B cell (primary cell): Measurements from ENCODE around the gene BBS7. TPM values are rescaled to one million over a fixed set of nuclear protein-coding genes. Genes with fewer than 3 reads are reported as not detected.

Experiments used
- ATAC-seq: fragments of 200-7000 bp; cut with Tn5 transposase; one replicate; pipeline ENCODE4 v1.10.0; 2021; ENCODE audit warnings: low read depth, mild to moderate bottlenecking, moderate number of reproducible peaks, moderate library complexity
- CTCF ChIA-PET: fragments of 350-600 bp; sonication (Branson Sonifier 250); formaldehyde crosslinking; loops from one replicate; lab custom pipeline; 2021; ENCODE audit warnings: antibody characterized with exemption, inconsistent platforms; lab: Charles Lee
- POLR2A ChIA-PET: fragments of 350-600 bp; sonication (Branson Sonifier 250); formaldehyde crosslinking; loops from one replicate; lab custom pipeline; 2021; ENCODE audit warnings: antibody characterized with exemption; lab: Charles Lee
- DNase-seq: peaks from one replicate; pipeline ENCODE4 v3.0.0; 2013
- H2AFZ ChIP-seq: 2 replicates; pipeline ENCODE4 v1.6.1; 2012; ENCODE audit warnings: mild to moderate bottlenecking, low read depth, low read length; ENCODE audit not compliant: insufficient read depth, poor library complexity, severe bottlenecking
- H3K27ac ChIP-seq, 2 donors: 1 replicate in 1 of 2; 2 replicates in 1 of 2; pipeline ENCODE4 v1.5.1; 2012 to 2013; ENCODE audit warnings: low read length in 2 of 2, mild to moderate bottlenecking in 2 of 2, moderate library complexity in 1 of 2
- H3K27me3 ChIP-seq, 4 experiments: fragments of 200-600 bp in 1 of 4; sonication (generic) in 1 of 4; replicated peaks in 1 of 4; 1 replicate in 2 of 4; 2 replicates in 2 of 4; pipeline versions ENCODE4 v1.6.1 to v1.7.0; 2013 to 2016; ENCODE audit warnings: low read length in 3 of 4, mild to moderate bottlenecking in 2 of 4, mixed read lengths in 1 of 4, moderate library complexity in 1 of 4; ENCODE audit not compliant: insufficient read depth in 4 of 4, control insufficient read depth in 3 of 4; ENCODE audit errors: control extremely low read depth in 1 of 4
- H3K36me3 ChIP-seq, 2 experiments: replicated peaks in 1 of 2; 1 replicate in 1 of 2; 2 replicates in 1 of 2; pipeline versions ENCODE4 v1.6.1 to v1.7.1; 2013; ENCODE audit warnings: low read length in 1 of 2; ENCODE audit not compliant: insufficient read depth in 2 of 2, control insufficient read depth in 1 of 2; ENCODE audit errors: control extremely low read depth in 1 of 2, extremely low read depth in 1 of 2
- H3K4me1 ChIP-seq, 2 donors: fragments of 200-600 bp in 1 of 2; sonication (generic) in 1 of 2; 1 replicate in 1 of 2; 2 replicates in 1 of 2; pipeline versions ENCODE4 v1.5.1 to v1.6.1; 2013 to 2017; ENCODE audit warnings: low read length in 2 of 2; ENCODE audit not compliant: control insufficient read depth in 2 of 2, insufficient read depth in 2 of 2
- H3K4me2 ChIP-seq: replicated peaks from 2 replicates; pipeline ENCODE3; 2012; ENCODE audit warnings: mild to moderate bottlenecking, low read depth, low read length; ENCODE audit not compliant: poor library complexity, severe bottlenecking
- H3K4me3 ChIP-seq, 5 experiments: fragments of 200-600 bp in 1 of 5; sonication (generic) in 1 of 5; 1 replicate in 3 of 5; 2 replicates in 2 of 5; pipeline versions ENCODE4 v1.5.1 to v1.7.0; 2011 to 2016; ENCODE audit warnings: low read length in 4 of 5, mild to moderate bottlenecking in 4 of 5, low read depth in 2 of 5, control low read depth in 1 of 5, moderate library complexity in 1 of 5; ENCODE audit not compliant: insufficient read depth in 1 of 5; ENCODE audit errors: control extremely low read depth in 1 of 5, extremely low read depth in 1 of 5
- H3K79me2 ChIP-seq: fragments of 200-600 bp; sonication (generic); one replicate; pipeline ENCODE4 v1.6.0; 2016; ENCODE audit warnings: low read length; ENCODE audit not compliant: control insufficient read depth, insufficient read depth
- H3K9ac ChIP-seq: fragments of 200-600 bp; sonication (generic); 2 replicates; pipeline ENCODE4 v1.6.1; 2017; ENCODE audit warnings: mild to moderate bottlenecking, low read length, moderate library complexity
- H3K9me3 ChIP-seq, 3 donors: one replicate each; pipeline versions ENCODE4 v1.6.1 to v1.7.1; 2013; ENCODE audit warnings: low read length in 2 of 3; ENCODE audit not compliant: control insufficient read depth in 2 of 3, insufficient read depth in 1 of 3; ENCODE audit errors: control extremely low read depth in 1 of 3
- H4K20me1 ChIP-seq: 2 replicates; pipeline ENCODE4 v1.6.0; 2012; ENCODE audit warnings: mild to moderate bottlenecking, low read length; ENCODE audit not compliant: insufficient read depth, control insufficient read depth, poor library complexity, severe bottlenecking
- H3K27ac Mint-ChIP-seq: one replicate; pipeline ENCODE4 v1.8.0; 2021; ENCODE audit warnings: mixed read lengths
- H3K27me3 Mint-ChIP-seq: one replicate; pipeline ENCODE4 v1.8.0; 2021; ENCODE audit warnings: mixed read lengths
- H3K4me1 Mint-ChIP-seq: one replicate; pipeline ENCODE4 v1.8.0; 2021; ENCODE audit warnings: mixed read lengths
- H3K4me3 Mint-ChIP-seq: one replicate; pipeline ENCODE4 v1.8.0; 2021; ENCODE audit warnings: mixed read lengths
- H3K9me3 Mint-ChIP-seq: one replicate; pipeline ENCODE4 v1.8.0; 2022; ENCODE audit warnings: mixed read lengths; ENCODE audit not compliant: insufficient read depth
- CTCF ChIP-seq: fragments of 200-600 bp; IDR thresholded peaks from one replicate; pipeline ENCODE4 v1.8.0; 2022; ENCODE audit warnings: antibody characterized with exemption, mild to moderate bottlenecking
- EZH2 ChIP-seq: IDR thresholded peaks from 2 replicates; pipeline ENCODE4 v1.6.1; 2012; ENCODE audit warnings: borderline replicate concordance, low read depth, mild to moderate bottlenecking, moderate library complexity, low read length; ENCODE audit not compliant: insufficient read depth, poor library complexity, severe bottlenecking
- WGBS: methylation state at CpG from one replicate; pipeline ENCODE4 v1.1.5; 2013; ENCODE audit warnings: missing lambda C conversion rate; ENCODE audit not compliant: insufficient coverage; 5-methylcytosine and 5-hydroxymethylcytosine counted together
- intact Hi-C: fragments of 100-400 bp; cut with micrococcal nuclease; formaldehyde crosslinking; loops from one replicate; pipeline ENCODE4 v1.10.0; 2022
- polyA plus RNA-seq: library from polyadenylated mRNA; depleted of rRNA; stranded (reverse); fragments of >200 nt; gene quantifications from 2 replicates; pipeline ENCODE4 v1.2.3, GENCODE V29; 2012
- total RNA-seq, 2 donors: library from RNA; stranded (reverse); fragments of 120-200 nt in 1 of 2; gene quantifications; 1 replicate in 1 of 2; 2 replicates in 1 of 2; pipeline versions ENCODE4 v1.2.3 to v1.2.4, GENCODE V29; 2013 to 2022

The BBS7 gene
- total and polyA plus RNA-seq, 2 donors (not counting 1 experiment from before 2014, with no cell fraction given): 4.3 to 9.1 TPM

- H3K79me2 ChIP-seq: no peaks in the 10 kb centered on the region
- H3K9me3 Mint-ChIP-seq: no peaks in the 10 kb centered on the region
- H3K27ac ChIP-seq: no peak overlapping the region
- ATAC-seq (no peak), DNase-seq (no peak)
- POLR2A ChIA-PET: no interaction called here
- no peaks in the 10 kb centered on the region for H4K20me1 ChIP-seq
- no peak for TF ChIP-seq CTCF
- no peak for TF ChIP-seq EZH2
- CTCF ChIA-PET: no interaction called here
- intact Hi-C loops: no loop called here
- no peak overlapping the region for H3K27ac Mint-ChIP-seq
- H3K36me3 ChIP-seq: no peaks in the 10 kb centered on the region
- peaks cover 0 to 52% (median 20%) of the 10 kb centered on the region in 4 experiments for H3K27me3 ChIP-seq
- H3K4me3 ChIP-seq: no peak overlapping the region
- no CpG with 5 or more reads among the region's 3 CpGs for WGBS
- H3K9me3 ChIP-seq: peaks cover 0 to 1% (median 0%) of the 10 kb centered on the region in 3 donors
- H3K9ac ChIP-seq: no peak overlapping the region
- H2AFZ ChIP-seq: no peak overlapping the region
- no peaks in the 10 kb centered on the region for H3K4me1 Mint-ChIP-seq
- H3K27me3 Mint-ChIP-seq: peaks cover 48% of the 10 kb centered on the region
- no peak overlapping the region for H3K4me3 Mint-ChIP-seq
- no peaks in the 10 kb centered on the region for H3K4me1 ChIP-seq
- no peak overlapping the region for H3K4me2 ChIP-seq
These were observed 10.9 kb upstream of the BBS7 start for GRCh38 chr4:121881158-121881557.

- Histone ChIP-seq H3K27ac (no peak overlapping the region), H3K9ac (no peak overlapping the region), H3K9me3 (peaks cover 0 to 1% (median 0%) of the 10 kb centered on the region in 3 donors), H3K4me3 (no peak overlapping the region), H3K79me2 (no peaks in the 10 kb centered on the region), H3K36me3 (no peaks in the 10 kb centered on the region), H3K4me2 (no peak overlapping the region), H3K4me1 (no peaks in the 10 kb centered on the region), H4K20me1 (no peaks in the 10 kb centered on the region), H2AFZ (no peak overlapping the region), H3K27me3 (peaks cover 0 to 42% (median 20%) of the 10 kb centered on the region in 4 experiments)
- intact Hi-C loops: no loop called here
- Mint-ChIP-seq H3K4me3 (no peak overlapping the region), H3K27me3 (peaks cover 46% of the 10 kb centered on the region), H3K27ac (no peak overlapping the region), H3K9me3 (no peaks in the 10 kb centered on the region), H3K4me1 (no peaks in the 10 kb centered on the region)
- POLR2A ChIA-PET: no interaction called here
- TF ChIP-seq CTCF: no peak
- TF ChIP-seq EZH2: no peak
- CTCF ChIA-PET: interaction anchor here (1.0 kb wide), 1 partner anchor 21 kb away, joined by 4 read pairs; no protein-coding TSS in a partner anchor
- DNase-seq (no peak), ATAC-seq (no peak)
These were observed 8.9 kb upstream of the BBS7 start for GRCh38 chr4:121879135-121879534.
